HG02678 (cell line): ENCODE data around the gene EIF5B.

ENCODE experiments used
- ATAC-seq: cut with Tn5 transposase; IDR thresholded peaks from one replicate; pipeline ENCODE4 v1.9.1; 2021; ENCODE audit warnings: mild to moderate bottlenecking, moderate library complexity; ENCODE audit not compliant: unreplicated experiment

The EIF5B gene

DNA sequence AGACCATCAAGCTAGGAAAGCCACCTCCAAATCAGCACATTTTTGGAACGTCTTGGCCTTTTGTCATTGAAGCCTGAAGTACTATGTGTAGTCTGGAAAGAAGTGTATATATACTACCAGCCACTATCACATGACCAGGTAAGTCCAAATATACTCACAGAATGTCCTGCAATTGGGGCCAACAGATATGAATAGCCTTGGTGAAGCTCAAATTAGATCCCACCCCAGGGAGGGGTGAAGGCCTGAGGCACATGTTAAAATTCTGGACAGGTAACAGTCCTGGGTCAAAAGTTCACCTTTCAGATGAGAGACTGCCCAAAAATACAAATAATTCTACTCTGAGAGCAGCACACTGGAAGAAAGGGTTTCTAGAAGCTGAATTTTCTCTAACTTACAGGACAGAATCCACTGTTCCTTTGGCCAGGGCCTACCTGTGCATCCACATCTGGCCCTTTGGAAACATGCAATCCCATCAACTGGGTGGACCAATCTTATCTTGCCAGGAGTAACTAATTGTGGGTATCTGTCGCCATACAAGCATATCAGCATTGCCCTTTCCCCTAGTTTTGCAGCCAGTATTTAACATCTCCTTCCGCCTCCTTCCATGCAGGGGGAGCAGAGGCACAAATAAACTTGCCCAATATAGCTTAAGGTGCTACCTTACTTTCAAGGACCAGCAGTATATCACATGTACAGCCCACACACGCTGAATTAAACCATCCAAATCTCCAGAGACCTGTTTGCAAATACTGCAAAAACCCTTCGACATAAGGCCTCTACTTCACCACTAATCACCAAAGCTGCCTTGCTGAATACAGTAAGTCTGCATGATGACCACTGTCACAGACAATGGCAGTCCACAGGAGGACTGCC is 67.8 kb downstream of the EIF5B start:
- ATAC-seq: no peak

DNA sequence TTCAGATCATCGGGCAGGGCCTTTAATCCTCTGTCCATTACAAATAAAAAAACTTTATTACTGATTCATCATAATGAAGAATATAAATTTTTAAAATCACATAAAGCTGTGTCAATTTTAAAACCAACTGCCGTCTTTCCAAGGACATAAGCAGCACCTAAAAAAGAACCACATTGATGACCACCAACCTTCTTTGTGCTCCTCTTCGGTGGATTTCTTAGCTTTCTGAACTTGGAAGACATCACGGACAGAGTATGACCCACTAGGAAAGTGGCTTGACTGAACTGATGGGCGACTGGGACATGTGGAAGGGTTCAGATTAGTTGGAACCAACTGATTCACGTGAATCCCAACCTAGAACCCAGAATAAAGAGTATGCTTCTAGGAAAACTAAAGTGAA is 68.9 kb downstream of the EIF5B start:
- no peak for ATAC-seq

DNA sequence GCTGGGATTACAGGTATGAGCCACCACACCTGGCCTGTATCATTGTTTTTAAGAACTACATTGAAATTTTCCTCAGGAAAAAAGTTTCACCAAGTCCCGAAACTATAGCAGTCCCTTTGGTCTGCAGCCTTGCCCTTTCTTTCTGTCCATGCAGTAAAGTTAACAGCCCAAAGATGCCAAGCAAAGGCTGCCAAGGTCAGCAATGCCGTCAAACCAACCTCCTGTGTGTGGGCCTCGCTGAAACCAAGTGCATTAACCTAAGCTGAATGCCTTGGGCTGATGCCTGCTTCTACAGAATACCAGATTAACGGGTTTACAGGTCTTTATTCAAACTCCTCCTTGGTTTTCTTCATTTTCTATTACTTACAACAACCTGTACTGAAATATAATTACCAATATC is 73.1 kb downstream of the EIF5B start:
- ATAC-seq: no peak

DNA sequence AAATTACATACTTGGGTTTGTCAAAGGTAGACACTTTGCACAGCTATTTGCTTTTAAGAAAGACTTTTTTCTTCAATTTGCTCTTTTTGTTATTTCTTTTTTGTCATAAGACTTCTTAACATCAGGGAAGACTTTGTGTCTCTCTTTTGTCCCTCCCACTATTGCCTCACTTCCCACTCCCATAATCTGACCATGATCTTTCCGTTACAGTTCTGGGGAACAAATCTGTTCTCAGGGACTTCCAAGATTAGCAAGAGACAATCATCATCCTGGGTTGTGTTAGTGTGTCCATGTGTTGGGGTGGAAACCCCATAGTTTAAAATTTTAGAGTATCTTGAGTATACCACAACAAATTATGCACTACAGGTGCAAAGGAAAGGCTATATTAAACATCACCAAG is 77.4 kb downstream of the EIF5B start:
- no peak for ATAC-seq

DNA sequence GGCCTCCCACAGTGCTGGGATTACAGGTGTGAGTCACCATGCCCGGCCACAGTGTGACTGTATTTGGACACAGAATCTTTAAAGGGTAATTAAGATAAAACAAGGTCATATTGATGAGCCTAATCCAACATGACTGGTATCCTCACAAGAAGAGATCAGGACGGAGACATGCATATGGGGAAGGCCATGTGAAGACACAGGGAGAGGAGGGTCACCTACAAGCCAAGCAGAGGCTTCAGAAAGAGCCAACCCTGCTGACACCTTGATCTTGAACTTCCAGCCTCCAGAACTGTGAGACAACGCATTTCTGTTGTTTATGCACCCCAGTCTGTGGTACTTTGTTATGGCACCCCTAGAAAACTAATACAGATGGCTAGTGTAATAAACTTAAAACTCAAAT is 80.2 kb downstream of the EIF5B start:
- ATAC-seq: no peak

DNA sequence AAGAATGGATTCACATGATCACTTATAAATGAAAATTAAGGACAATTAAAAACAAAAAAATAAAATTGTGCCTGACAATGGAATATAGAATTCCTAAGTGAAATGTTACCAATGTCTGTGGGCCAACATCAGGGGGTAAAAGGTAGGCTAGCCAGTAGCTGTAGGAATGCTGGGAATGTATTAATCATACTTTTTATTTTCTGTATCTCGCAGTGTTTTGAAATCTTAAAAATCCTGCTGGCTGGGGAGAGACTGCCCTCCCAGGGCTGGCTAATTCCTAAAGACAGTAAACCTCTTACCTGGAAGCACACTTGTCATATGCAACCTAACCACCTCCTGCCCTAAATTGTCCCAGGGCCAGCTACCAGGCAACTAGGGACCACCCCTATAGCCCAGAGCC is 82.8 kb downstream of the EIF5B start:
- no peak for ATAC-seq

DNA sequence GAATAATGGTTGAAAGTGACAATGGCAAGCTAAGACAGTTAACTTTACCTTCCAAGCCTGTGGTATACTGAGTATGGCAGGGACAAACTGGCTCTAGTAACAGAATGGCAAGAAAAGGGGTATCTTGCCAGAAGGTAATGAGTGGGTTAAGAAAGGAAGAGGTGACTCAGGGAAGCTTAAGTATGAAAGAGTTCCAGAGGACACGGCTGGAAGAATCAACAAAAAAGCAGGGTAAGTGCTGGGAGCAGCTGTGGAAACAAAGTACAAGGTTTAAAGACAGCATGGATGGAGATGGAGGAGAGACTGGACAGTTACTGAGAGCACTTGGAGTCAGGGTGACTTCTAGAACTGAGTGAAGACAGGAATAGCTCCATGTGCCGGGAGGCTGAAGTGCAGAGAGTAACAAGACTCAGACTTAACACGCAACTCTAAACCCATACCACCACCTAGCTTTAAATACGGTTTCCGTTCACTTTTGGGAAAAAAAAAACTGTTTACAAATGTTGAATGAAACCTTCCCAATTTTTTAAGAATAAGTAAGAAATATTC is 83.6 kb downstream of the EIF5B start:
- ATAC-seq: no peak

DNA sequence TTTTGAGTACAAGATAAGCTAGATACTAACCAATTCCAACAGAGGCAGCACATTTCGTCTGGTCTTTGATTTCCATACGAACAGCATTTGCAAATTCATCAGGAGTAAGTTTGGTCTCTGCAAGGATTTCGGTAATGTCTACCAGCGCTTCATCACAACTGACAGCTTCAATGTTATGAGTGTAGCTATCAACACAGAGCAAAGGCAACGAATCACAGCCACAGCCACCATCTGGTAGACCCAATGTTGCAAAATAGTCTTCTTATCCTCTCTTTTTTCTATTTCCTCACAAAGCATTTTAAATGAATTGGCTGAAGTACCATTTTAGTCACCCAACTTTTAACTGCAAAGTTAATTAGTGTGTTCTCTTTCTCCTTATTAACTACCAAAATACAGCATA is 84.3 kb downstream of the EIF5B start:
- no peak for ATAC-seq

DNA sequence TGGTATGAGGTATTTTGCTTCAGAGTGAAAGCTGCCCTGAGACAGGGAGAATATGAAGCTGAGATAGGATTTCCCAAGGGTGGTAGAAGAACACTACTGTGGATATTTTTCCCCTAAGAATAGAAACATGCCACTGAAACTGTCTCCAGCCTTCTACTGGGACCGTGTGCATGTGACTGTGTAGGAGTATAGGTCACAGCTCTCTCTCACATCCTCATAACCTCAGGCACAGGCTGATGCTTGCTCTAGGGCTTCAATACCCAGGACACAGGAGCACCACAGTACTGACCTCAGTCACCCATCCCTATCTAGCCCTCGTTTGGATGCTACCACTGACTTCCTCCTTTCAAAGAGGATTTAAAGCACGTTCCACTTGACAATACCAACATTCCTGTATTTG is 85.4 kb downstream of the EIF5B start:
- no peak for ATAC-seq

DNA sequence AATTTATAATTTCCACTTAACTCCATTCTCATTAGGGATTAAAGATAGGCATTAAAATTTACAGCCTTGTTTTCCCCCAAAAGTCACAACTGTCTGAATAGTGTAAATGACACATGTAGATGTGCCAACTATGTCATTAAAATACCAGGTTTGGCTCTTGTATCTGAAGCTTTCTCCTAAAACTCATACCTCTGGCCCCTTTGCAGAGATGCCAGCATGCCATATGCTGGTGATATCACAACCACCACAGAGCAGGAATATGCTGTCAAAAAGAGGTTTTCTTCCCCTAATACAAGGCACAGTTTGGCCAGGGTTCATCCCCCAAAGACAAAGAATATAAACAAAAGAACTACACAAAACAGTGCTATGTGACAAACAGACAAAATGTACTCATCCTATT is 87.2 kb downstream of the EIF5B start:
- no peak for ATAC-seq

DNA sequence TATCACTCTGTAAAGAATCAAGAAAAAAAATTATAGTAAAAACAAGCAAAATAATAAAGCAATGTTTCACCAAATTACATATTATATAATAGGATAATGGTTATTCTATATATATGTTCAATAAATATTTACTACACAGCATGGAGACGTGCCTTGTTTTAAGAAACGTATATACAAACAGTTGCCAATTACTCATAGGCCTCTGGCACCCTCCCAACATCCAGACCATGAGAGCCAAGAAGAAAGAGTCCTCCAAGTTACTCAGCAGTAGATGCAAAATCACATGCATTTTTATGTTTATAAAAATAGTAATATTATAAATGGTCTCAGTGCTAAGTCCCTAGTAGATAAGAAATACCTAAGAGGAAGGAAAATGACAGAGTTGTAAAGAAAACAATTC is 87.8 kb downstream of the EIF5B start:
- no peak for ATAC-seq

DNA sequence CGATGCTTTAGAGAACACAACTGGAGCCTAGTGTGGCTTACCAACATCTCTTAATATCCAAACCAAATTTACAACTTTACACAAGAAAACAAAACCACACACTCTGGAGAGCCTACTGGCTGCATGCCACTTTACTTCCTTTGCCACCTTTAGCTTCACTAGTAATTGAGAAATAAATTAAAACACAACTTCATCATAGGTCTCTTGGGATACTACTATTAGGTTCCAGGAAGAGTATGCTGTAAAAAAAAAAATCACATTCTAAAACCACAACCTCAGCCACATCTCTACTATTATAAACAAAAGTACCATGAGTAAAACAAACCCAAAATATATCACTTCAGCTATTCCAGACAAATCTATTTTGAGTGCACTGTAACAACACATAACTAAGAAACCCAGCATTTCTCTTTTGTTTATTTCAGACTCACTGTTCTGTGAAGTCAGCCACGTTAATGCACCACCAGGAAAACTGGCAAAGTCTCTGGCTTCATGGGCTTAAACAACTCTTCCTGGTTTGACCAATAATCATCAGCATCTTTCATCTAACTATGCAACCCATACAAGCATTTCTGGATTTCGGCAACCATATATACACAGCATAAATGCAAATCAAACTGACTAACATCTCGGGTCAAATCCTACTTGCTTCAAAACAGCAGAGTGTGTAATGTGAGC is 93.6 kb downstream of the EIF5B start:
- ATAC-seq: no peak

DNA sequence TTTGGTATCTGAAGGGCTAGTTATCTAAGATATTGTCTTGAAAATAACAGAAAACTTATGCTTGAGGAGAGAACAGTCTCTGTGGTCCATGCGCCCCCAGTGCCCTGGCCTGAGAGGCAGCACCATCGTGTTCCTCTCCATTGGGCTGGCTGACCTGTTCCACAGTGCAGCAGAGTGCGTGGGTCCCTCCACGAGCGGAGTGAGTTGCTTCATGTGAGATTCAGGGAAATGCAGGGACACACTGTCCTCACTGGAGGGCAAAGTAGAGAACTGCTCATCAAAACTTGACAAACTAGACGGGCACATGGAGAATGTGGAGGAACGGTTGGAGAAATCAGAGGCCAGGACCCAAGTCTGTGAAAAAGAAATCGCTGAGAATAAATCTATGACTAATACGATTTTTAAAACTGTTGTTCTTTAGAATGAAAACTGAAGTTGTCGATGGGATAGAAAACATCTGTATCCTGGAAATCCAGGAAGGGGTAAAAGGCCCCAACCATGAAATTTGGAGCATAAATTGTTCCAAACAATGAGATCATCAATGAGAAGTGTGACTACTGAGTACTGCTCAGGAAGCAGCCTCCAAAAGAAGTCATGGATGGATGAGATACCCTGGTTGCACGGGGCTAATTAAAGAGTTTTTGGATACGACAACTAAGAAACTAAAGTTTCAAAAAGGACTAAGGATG is 94.5 kb downstream of the EIF5B start:
- no peak for ATAC-seq

DNA sequence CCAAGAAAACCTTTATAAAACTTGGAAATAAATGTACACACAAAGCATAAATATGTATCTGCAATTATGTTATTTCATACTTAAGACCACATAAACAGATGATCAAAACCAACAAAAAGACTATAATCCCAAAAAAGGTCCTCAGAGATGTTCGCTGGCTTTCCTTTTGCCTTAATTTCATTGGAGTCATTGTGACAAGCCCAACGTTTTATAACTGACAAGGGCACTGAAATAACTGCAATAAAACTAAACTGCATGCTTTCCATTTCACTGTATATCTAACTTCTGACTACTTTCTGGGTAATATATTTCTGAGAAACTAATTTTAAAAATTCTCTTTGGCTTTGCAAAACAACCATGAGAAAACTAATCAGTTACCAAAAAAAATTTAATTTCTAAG is 96.2 kb downstream of the EIF5B start:
- no peak for ATAC-seq

DNA sequence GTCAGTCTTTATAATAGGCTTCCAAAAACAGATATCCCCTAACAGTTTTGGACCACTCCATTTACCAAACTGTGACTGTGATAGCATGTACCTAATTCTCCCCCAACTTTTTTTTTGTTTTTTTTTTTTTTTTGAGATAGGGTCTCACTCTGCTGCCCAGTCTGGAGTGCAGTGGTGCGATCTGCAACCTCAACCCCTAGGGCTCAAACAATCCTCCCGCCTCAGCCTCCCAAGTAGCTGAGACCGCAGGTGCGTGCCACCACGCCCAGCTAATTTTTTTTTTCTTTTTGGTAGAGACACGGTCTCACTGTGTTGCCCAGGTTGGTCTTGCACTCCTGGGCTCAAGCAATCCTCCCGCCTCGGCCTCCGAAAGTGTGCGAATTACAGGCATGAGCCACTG is 99.7 kb downstream of the EIF5B start:
- no peak for ATAC-seq

DNA sequence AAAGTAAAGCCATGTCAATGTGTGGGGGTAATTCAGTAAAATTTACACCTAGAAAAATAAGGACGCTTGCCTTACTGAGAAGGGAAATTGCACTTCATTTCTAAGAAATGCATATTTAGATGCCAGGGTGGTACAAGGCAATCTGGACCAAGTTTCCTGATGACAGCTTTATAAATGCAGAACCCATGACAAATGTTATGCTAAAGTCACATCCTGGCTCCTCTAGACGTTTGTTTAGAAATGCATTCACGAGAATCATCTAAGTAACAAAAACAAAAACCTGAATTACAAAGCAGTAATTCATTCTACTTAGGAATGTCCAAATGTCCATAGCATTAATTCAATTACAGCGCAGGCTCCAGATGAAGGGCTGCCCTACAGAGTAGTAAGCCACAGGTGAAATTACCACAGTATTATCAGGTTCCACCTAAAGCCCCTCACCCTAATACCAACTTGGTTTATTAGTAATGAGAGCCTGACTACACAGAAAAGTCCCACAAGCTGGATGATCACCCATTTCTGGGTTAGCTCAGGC is 102.8 kb downstream of the EIF5B start:
- no peak for ATAC-seq

DNA sequence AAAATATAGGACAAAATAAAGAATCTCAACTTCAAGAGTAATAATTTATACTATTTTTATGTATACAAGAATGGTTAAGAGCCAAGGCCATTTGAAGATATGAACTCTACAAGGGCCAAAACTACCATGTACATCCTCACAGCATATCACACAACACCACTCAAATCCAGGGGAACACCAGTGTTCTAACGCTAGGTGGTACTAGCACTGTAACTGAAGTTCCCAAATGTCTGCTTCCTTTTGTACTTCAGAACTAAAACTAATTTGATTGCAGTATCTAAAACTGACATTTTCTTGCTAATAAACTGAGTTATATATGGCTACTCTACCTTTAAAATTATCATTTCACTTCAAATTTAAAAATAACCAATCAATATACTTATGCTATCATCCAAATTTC is 105.6 kb downstream of the EIF5B start:
- no peak for ATAC-seq

DNA sequence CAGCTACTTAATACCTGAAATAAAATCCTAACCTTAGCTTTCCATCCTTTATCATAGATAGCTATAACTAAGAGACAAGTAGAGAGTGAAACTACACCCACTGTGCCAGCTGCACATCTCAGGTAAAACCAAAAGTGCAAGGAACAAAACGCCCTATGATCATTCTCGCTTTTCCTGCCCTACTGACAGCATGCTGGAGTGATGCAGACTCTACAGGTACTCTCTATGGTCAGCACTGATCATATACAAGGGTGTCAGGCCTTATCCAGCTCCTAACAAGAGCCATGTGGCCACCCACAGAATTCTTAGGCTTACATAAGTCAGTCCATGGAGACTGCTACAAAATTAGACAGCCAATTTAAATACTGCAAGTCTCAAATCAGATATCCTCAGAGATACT is 107.0 kb downstream of the EIF5B start:
- no peak for ATAC-seq

DNA sequence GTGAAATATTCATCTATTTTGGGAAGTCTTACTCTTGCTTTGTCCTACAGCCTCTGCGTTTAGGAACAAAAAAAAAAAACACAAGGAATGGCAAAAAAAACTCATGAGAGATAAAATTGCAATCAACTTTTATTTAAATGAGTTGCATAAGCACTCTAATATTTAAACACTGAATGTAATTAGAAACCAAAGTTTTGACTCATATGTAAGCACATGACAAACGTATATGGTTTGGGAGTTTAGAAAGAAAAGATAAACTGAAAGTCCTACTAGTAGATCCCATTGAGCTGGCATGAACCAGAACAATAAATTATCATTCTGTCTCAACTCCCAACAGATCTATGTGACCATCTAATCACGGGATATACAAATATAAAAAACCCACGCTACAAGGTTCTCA is 107.9 kb downstream of the EIF5B start:
- ATAC-seq: no peak

DNA sequence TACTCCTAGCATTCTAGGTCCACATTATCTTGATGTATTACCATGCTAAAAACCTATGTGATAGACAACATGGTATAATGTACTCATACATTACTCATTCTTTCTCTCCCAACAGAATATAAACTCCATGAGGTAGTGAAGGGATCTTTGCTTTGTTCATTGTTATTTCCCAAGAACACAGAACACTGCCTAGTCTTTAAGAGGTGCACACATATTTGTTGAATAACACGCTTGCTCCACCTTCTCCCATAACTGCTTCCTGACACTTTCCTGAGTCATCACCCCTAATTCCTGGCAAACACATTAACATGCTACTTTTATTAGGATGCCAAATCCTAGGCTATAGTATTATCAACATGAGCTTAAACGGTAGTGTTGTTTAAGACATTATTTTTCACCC is 111.4 kb downstream of the EIF5B start:
- ATAC-seq: no peak

DNA sequence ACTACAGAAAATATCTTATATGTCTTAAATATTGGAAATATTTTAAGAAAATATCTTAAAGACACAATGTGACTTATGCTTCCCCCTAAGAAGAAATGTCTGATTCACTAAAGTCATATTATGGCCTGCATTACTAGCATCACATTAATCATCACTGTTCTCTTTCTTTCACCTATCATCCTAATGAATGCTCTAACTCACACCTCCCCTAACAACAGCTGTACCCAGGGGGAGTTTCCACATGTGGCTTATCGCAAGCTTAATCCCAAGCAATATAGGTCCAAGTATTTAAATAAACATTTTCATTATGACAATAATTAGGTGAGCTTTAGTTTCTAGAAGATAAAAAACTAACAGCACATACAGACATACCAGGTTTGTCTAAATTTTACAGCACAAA is 113.0 kb downstream of the EIF5B start:
- ATAC-seq: no peak
